ENCODE measurements around the gene KRTAP2-2.
"Not testable (repeated sequence)": the region's sequence is repeated elsewhere in the genome, so short reads cannot be mapped to it uniquely, and the experiment has no call there.

KRTAP2-2 gene

GRCh38 chr17:41063449-41063848 is 8.4 kb upstream of the KRTAP2-2 start:
- DNase-seq: no peak

GRCh38 chr17:41061964-41062363 is 6.9 kb upstream of the KRTAP2-2 start:
- DNase-seq: no peak

GRCh38 chr17:41060052-41060604 is 5.1 kb upstream of the KRTAP2-2 start, which contains the start of gene KRTAP2-3:
Gene KRTAP2-3, minus strand, starts transcription at chr17:41060114. Its CDS starts 64 bp downstream, at chr17:41060050.
- no peak for DNase-seq

- not testable (repeated sequence) for DNase-seq
Measured at GRCh38 chr17:41059276-41060051, 4.4 kb upstream of the KRTAP2-2 start.

DNA sequence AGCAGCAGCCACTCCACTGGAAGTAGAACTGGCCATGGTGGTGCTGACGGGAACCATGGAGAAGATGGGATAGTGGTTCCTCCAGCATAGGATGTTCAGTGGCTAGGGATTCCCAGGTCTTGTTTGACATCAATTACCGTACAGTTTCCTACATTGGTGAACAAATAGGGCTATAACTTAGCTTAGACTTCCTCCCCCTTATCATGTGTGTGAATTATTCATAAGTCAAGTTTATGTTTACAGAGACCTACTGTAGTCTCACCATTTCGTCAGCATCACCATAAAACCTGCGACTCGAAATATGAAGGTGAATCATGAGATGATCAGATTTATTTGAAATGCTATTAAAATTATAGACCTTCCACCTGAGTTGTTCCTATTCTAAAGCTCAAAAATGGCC is 3.7 kb upstream of the KRTAP2-2 start:
- DNase-seq: no peak

GRCh38 chr17:41057547-41057946 is 2.5 kb upstream of the KRTAP2-2 start:
- DNase-seq: no peak

DNA sequence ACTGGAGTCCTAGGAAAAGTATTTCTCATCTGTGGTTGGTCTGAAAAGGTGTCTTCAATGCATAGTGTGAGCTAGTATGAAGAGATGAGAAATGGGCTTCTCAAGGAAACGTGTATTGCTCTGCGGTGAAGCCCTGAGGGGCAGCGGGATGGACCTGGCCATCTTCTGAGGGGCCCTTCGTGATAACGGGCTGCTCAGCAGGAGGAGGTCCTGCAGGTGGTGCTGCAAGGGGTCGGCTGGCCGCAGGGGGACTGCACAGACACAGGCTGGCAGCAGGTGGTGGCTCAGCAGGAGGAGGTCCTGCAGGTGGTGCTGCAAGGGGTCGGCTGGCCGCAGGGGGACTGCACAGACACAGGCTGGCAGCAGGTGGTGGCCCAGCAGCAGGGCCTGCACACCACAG is 474 bp downstream of the KRTAP2-2 start:
- not testable (repeated sequence) for DNase-seq

- no peak for DNase-seq
Measured at GRCh38 chr17:41054025-41054424, 1.0 kb downstream of the KRTAP2-2 start.

DNA sequence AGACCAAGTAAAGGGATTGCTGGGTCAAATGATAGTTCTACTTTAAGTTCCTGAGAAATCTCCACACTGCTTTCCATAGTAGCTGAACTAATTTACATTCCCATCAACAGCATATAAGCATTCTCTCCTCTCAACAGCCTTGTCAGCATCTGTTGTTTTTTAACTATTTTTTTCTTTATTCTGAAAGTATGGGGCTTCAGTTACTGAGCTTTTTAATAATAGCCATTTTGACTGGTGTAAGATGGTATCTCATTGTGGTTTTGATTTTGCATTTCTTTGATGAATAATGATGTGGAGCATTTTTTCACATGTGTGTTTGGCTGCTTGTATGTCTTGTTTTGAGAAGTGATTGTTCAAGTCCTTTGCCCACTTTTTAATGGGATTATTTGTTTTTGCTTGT is 2.5 kb downstream of the KRTAP2-2 start:
- DNase-seq: no peak

GRCh38 chr17:41049110-41049509 is 5.9 kb downstream of the KRTAP2-2 start:
- no peak for DNase-seq

GRCh38 chr17:41048441-41048840 is 6.6 kb downstream of the KRTAP2-2 start:
- no peak for DNase-seq

- DNase-seq: not testable (repeated sequence)
Measured at GRCh38 chr17:41046735-41047465, 8.1 kb downstream of the KRTAP2-2 start, which contains the start of gene KRTAP2-1. Gene KRTAP2-1, minus strand, starts transcription at chr17:41047316. Its CDS starts 49 bp downstream, at chr17:41047267.

GRCh38 chr17:41042953-41043352 is 12.1 kb downstream of the KRTAP2-2 start:
- no peak for DNase-seq

GRCh38 chr17:41040783-41041571 is 14.1 kb downstream of the KRTAP2-2 start, which contains the start of gene KRTAP1-1:
Gene KRTAP1-1, minus strand, starts transcription at chr17:41041450. Its CDS starts 53 bp downstream, at chr17:41041397.
- not testable (repeated sequence) for DNase-seq

GRCh38 chr17:41037853-41038350 is 17.1 kb downstream of the KRTAP2-2 start:
- DNase-seq: no peak

DNA sequence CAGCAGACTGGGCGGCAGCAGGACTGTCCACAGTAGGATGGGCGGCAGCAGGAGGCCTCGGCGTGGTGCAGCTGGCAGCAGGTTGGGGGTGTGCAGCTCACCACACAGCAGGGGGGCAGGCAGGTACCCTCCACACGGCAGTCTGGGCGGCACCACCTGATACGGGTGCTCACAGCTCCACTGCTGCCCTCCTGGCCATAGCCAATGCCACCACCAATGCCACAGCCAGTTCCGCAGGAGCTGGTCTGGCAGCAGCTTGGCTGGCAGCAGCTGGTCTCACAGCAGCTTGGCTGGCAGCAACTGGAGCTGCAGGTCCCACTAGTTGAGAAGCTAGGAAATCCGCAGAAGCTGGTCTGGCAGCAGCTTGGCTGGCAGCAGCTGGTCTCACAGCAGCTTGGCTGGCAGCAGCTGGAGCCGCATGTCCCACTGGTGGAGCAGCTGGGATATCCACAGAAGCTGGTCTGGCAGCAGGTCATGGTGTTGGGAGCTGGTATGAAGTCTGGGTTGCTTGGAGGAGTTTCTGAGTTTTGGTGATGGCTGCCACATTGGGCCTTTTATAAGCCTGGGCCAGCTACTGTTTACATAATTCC is 20.6 kb downstream of the KRTAP2-2 start, which contains the start of gene KRTAP1-3:
Gene KRTAP1-3 (minus strand): TSS at position 529 of the 590 bp plus-strand sequence. CDS start 53 bp downstream, at position 476.
- not testable (repeated sequence) for DNase-seq

DNA sequence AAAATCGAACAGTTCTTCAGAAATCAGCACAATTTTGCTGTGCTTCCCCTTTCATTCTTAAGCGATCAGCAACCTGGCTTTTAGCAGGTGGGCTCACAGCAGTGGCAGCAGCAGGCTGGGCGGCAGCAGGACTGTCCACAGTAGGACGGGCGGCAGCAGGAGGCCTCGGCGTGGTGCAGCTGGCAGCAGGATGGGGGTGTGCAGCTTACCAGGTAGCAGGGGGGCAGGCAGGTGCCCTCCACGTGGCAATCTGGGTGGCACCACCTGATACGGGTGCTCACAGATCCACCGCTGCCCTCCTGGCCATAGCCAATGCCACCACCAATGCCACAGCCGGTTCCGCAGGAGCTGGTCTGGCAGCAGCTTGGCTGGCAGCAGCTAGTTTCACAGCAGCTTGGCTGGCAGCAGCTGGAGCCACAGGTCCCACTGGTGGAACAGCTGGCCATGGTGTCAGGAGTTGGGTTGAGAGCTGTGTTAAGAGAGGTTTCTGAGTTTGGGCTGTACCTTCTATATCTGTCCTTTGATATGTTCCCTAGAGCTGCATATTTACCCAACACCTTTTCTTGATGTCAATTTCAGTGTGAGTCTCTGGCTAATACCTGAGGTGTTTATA is 25.3 kb downstream of the KRTAP2-2 start, which contains the start of gene KRTAP1-4:
Gene KRTAP1-4 (minus strand): TSS at position 563 of the 613 bp plus-strand sequence. CDS start 117 bp downstream, at position 446.
- no peak for DNase-seq

- no peak for DNase-seq
Measured at GRCh38 chr17:41026715-41027471, 28.1 kb downstream of the KRTAP2-2 start, which contains the start of gene KRTAP1-5. Gene KRTAP1-5, minus strand, starts transcription at chr17:41027208. Its CDS starts 53 bp downstream, at chr17:41027155.

DNA sequence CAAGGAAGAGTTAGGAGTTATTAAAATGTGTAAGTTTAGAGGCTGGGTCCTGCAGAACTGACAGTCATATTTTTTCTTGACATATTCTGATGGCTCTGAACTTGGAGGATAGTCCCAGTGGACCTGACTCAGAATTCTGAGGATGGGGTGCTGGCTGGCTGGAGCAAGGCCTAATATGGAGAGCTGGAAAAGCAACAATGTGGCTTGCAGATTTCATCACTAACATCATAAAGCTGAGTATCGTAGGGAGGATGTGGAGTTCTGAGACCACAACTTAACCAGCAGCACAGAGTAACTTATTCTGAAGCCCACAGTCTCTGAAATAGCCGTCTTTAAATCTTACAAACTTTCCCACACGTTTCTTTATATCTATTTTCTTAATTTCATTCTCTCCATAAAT is 30.3 kb downstream of the KRTAP2-2 start:
- DNase-seq: no peak

- no peak for DNase-seq
Measured at GRCh38 chr17:41020336-41020735, 34.7 kb downstream of the KRTAP2-2 start.

Measured in NCI-H82 (cell line).